ENCODE data around the gene CHRNA10. TPM values are rescaled to one million over a fixed set of nuclear protein-coding genes. Genes with fewer than 3 reads are reported as not detected.
"Not testable (repeated sequence)": the region's sequence is repeated elsewhere in the genome, so short reads cannot be mapped to it uniquely, and the experiment has no call there.

CHRNA10 gene
- total RNA-seq, 1 experiment from 2014 or later = 1.7 TPM

DNA sequence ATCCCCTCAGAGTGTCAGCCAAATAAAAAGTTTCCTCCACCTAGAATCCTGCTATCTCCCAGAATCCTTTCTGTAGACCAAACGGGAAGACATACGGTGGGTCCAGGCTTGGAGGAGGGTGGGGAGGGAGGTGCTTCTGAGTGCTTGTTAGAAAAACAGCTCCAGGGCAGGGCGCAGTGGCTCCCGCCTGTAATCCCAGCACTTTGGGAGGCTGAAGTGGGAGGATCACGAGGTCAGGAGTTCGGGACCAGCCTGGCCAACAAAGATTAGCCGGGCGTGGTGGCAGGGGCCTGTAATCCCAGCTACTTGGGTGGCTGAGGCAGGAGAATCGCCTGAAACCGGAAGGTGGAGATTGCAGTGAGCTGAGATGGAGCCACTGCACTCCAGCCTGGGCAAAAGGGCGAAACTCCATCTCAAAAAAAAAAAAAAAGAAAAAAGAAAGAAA, 28.1 kb downstream of the CHRNA10 start:
- peak; percentile 78 for TF ChIP-seq ZNF317 (CRISPR knock-in tag; IDR thresholded peaks at IDR 0.05; ENCODE audit: borderline replicate concordance, low read depth)
- H3K27ac Mint-ChIP-seq; ATAC-seq; POLR2A ChIA-PET; DNase-seq (ENCODE audit: low spot score): not testable (repeated sequence)
- H3K27me3 Mint-ChIP-seq (ENCODE audit: low read depth) = peaks cover 30% of the 10 kb centered on the region
- H3K4me1 Mint-ChIP-seq = peaks cover 10% of the 10 kb centered on the region
- H3K9me3 Mint-ChIP-seq = peaks cover 20% of the 10 kb centered on the region
- CTCF ChIA-PET = interaction anchor here (0.5 to 1.1 kb wide), 9 partner anchors 28 to 235 kb away, joined by 3 to 4 read pairs (median 3); partner anchors contain the start of genes CHRNA10 and PGAP2
- peaks cover 17% of the 10 kb centered on the region for H3K36me3 Mint-ChIP-seq
- peak overlapping the region; percentile 84 for H3K4me3 Mint-ChIP-seq

DNA sequence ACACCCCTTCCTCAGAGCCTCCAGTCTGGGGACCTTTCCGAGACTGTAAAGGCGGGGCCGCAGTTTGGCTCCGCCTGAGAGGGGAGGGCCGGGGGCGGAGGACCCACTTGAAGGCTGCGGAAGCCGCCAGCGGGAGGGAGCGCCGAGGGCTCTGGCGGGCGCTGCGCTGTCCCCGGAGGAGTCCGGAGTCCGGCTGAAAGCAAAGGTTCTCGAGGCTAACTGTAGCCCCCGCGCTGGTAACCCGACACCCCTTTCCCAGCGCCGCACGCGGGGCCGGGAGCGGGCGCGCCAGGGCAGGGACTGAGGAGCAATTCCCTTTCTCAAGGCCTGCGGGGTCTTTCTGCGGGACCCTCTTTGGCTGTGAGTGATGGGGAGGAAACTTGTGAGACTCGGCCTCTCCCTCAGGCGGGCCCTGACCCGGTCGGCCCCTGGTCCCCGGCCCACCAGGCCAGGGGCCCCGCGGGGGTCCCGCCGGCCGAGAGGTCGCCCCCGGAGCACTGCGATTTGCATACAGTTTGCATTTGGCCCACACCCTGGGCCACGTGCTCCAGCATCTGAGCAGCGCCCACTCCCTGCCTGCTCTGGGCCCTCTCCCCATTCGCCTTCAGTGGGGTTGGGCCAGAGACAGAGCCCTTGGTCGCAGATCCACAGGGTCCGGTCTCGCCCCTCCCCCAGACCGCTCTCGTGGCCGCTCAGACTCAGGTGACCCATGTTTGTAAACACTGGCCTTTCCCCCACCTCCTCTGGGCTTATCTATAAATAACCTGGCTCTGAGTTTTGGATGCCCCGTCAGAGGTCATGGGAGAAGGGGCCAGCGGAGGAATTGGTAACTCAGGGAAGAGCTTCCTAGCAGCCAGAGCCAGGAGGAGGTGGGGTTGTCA, 28.9 kb downstream of the CHRNA10 start:
- CTCF ChIA-PET = interaction anchor here (0.6 to 1.1 kb wide), 6 partner anchors 15 to 234 kb away, joined by 3 to 4 read pairs (median 3); partner anchors contain the start of genes CHRNA10 and PGAP2
- H3K36me3 Mint-ChIP-seq = peaks cover 11% of the 10 kb centered on the region
- DNase-seq (ENCODE audit: low spot score) (peak; percentile 96), ATAC-seq (peak; percentile 93)
- POLR2A ChIA-PET = no interaction called here
- peaks cover 10% of the 10 kb centered on the region for H3K4me1 Mint-ChIP-seq
- peak overlapping the region; percentile 97 for H3K27ac Mint-ChIP-seq
- H3K4me3 Mint-ChIP-seq = peak overlapping the region; percentile 84
- H3K9me3 Mint-ChIP-seq = peaks cover 15% of the 10 kb centered on the region
- peaks cover 28% of the 10 kb centered on the region for H3K27me3 Mint-ChIP-seq (ENCODE audit: low read depth)
- TF ChIP-seq MLX (CRISPR knock-in tag; IDR thresholded peaks at IDR 0.05) = no peak
- TF ChIP-seq, protein P1, sequence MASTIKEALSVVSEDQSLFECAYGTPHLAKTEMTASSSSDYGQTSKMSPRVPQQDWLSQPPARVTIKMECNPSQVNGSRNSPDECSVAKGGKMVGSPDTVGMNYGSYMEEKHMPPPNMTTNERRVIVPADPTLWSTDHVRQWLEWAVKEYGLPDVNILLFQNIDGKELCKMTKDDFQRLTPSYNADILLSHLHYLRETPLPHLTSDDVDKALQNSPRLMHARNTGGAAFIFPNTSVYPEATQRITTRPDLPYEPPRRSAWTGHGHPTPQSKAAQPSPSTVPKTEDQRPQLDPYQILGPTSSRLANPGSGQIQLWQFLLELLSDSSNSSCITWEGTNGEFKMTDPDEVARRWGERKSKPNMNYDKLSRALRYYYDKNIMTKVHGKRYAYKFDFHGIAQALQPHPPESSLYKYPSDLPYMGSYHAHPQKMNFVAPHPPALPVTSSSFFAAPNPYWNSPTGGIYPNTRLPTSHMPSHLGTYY (CRISPR knock-in tag; IDR thresholded peaks at IDR 0.05) = no peak
- TF ChIP-seq, protein P2, sequence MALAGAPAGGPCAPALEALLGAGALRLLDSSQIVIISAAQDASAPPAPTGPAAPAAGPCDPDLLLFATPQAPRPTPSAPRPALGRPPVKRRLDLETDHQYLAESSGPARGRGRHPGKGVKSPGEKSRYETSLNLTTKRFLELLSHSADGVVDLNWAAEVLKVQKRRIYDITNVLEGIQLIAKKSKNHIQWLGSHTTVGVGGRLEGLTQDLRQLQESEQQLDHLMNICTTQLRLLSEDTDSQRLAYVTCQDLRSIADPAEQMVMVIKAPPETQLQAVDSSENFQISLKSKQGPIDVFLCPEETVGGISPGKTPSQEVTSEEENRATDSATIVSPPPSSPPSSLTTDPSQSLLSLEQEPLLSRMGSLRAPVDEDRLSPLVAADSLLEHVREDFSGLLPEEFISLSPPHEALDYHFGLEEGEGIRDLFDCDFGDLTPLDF (CRISPR knock-in tag; IDR thresholded peaks at IDR 0.05) = no peak
- TF ChIP-seq RORB (CRISPR knock-in tag; IDR thresholded peaks at IDR 0.05) = no peak
- TF ChIP-seq ZNF532 (CRISPR knock-in tag; IDR thresholded peaks at IDR 0.05; ENCODE audit: borderline replicate concordance) = no peak
- no peak for TF ChIP-seq MYBL2 (CRISPR knock-in tag; IDR thresholded peaks at IDR 0.05)
- no peak for TF ChIP-seq NFYB (CRISPR knock-in tag; conservative IDR thresholded peaks at IDR 0.05; ENCODE audit: low read depth)
- TF ChIP-seq, protein P3, sequence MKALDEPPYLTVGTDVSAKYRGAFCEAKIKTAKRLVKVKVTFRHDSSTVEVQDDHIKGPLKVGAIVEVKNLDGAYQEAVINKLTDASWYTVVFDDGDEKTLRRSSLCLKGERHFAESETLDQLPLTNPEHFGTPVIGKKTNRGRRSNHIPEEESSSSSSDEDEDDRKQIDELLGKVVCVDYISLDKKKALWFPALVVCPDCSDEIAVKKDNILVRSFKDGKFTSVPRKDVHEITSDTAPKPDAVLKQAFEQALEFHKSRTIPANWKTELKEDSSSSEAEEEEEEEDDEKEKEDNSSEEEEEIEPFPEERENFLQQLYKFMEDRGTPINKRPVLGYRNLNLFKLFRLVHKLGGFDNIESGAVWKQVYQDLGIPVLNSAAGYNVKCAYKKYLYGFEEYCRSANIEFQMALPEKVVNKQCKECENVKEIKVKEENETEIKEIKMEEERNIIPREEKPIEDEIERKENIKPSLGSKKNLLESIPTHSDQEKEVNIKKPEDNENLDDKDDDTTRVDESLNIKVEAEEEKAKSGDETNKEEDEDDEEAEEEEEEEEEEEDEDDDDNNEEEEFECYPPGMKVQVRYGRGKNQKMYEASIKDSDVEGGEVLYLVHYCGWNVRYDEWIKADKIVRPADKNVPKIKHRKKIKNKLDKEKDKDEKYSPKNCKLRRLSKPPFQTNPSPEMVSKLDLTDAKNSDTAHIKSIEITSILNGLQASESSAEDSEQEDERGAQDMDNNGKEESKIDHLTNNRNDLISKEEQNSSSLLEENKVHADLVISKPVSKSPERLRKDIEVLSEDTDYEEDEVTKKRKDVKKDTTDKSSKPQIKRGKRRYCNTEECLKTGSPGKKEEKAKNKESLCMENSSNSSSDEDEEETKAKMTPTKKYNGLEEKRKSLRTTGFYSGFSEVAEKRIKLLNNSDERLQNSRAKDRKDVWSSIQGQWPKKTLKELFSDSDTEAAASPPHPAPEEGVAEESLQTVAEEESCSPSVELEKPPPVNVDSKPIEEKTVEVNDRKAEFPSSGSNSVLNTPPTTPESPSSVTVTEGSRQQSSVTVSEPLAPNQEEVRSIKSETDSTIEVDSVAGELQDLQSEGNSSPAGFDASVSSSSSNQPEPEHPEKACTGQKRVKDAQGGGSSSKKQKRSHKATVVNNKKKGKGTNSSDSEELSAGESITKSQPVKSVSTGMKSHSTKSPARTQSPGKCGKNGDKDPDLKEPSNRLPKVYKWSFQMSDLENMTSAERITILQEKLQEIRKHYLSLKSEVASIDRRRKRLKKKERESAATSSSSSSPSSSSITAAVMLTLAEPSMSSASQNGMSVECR (CRISPR knock-in tag; IDR thresholded peaks at IDR 0.05; ENCODE audit: borderline replicate concordance) = no peak
- TF ChIP-seq ZNF671 (CRISPR knock-in tag; IDR thresholded peaks at IDR 0.05) = no peak
- peak; percentile 38; the same call in 1 of the 2 replicates for TF ChIP-seq TP53 (CRISPR knock-in tag; IDR thresholded peaks at IDR 0.05)
- peak; percentile 96 for TF ChIP-seq FOXK1 (CRISPR knock-in tag; IDR thresholded peaks at IDR 0.05)
- TF ChIP-seq ETV6 (CRISPR knock-in tag; IDR thresholded peaks at IDR 0.05) = no peak; the same call in 1 of the 2 replicates
- TF ChIP-seq, protein P4, sequence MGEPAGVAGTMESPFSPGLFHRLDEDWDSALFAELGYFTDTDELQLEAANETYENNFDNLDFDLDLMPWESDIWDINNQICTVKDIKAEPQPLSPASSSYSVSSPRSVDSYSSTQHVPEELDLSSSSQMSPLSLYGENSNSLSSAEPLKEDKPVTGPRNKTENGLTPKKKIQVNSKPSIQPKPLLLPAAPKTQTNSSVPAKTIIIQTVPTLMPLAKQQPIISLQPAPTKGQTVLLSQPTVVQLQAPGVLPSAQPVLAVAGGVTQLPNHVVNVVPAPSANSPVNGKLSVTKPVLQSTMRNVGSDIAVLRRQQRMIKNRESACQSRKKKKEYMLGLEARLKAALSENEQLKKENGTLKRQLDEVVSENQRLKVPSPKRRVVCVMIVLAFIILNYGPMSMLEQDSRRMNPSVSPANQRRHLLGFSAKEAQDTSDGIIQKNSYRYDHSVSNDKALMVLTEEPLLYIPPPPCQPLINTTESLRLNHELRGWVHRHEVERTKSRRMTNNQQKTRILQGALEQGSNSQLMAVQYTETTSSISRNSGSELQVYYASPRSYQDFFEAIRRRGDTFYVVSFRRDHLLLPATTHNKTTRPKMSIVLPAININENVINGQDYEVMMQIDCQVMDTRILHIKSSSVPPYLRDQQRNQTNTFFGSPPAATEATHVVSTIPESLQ (CRISPR knock-in tag; IDR thresholded peaks at IDR 0.05) = no peak
- TF ChIP-seq, protein P5, sequence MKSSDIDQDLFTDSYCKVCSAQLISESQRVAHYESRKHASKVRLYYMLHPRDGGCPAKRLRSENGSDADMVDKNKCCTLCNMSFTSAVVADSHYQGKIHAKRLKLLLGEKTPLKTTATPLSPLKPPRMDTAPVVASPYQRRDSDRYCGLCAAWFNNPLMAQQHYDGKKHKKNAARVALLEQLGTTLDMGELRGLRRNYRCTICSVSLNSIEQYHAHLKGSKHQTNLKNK (CRISPR knock-in tag; IDR thresholded peaks at IDR 0.05) = no peak
